Glomerular visceral epithelial cell (primary cell): Measurements from ENCODE around the gene NCDN.

Source experiments
- DNase-seq: peaks from one replicate; pipeline ENCODE4 v3.0.0-alpha.2; 2016; ENCODE audit errors: extremely low spot score

The NCDN gene

GRCh38 chr1:35589516-35590427 is 32.2 kb downstream of the NCDN start:
- DNase-seq, result no peak

- DNase-seq, result no peak
Observed at GRCh38 chr1:35590476-35591040, 33.0 kb downstream of the NCDN start.

- DNase-seq, result no peak
Observed at GRCh38 chr1:35591211-35591610, 33.6 kb downstream of the NCDN start.

- no peak for DNase-seq
Observed at GRCh38 chr1:35592991-35593769, 35.6 kb downstream of the NCDN start.

- no peak for DNase-seq
Observed at GRCh38 chr1:35594005-35594760, 36.6 kb downstream of the NCDN start.

- DNase-seq, result no peak
Observed at GRCh38 chr1:35595684-35596083, 38.1 kb downstream of the NCDN start.

- DNase-seq, result no peak
Observed at GRCh38 chr1:35597870-35598269, 40.3 kb downstream of the NCDN start.

GRCh38 chr1:35598895-35599294 is 41.3 kb downstream of the NCDN start:
- no peak for DNase-seq

GRCh38 chr1:35599411-35599810 is 41.8 kb downstream of the NCDN start:
- no peak for DNase-seq

GRCh38 chr1:35600593-35600992 is 43.0 kb downstream of the NCDN start:
- DNase-seq, result no peak

GRCh38 chr1:35603468-35603867 is 45.9 kb downstream of the NCDN start:
- no peak for DNase-seq

GRCh38 chr1:35603941-35604340 is 46.3 kb downstream of the NCDN start:
- DNase-seq, result no peak

- DNase-seq, result no peak
Observed at GRCh38 chr1:35605071-35605866, 47.7 kb downstream of the NCDN start.

GRCh38 chr1:35605867-35606182 is 48.2 kb downstream of the NCDN start:
- DNase-seq, result peak; percentile 27

- DNase-seq, result no peak
Observed at GRCh38 chr1:35611655-35612054, 54.1 kb downstream of the NCDN start.

- DNase-seq, result no peak
Observed at GRCh38 chr1:35615440-35615839, 57.8 kb downstream of the NCDN start.
